Suprapubic skin (tissue), 4 donors: ENCODE results near the gene CDC42BPG. TPM values are rescaled to one million over a fixed set of nuclear protein-coding genes. Genes with fewer than 3 reads are reported as not detected.
A peak's percentile ranks its signal among the peaks of the same experiment; 100 is the strongest.

ENCODE experiments used
- DNase-seq, 2 donors: peaks; one replicate each; pipeline ENCODE4 v3.0.0-alpha.2; 2019; ENCODE audit warnings: low spot score in 2 of 2
- H3K27ac ChIP-seq: fragments of 200-600 bp; sonication (generic); one replicate; pipeline ENCODE4 v1.5.1; 2019
- H3K27me3 ChIP-seq: fragments of 200-600 bp; sonication (generic); one replicate; pipeline ENCODE4 v1.5.1; 2019
- H3K36me3 ChIP-seq: fragments of 200-600 bp; sonication (generic); one replicate; pipeline ENCODE4 v1.5.1; 2019
- H3K4me1 ChIP-seq: fragments of 200-600 bp; sonication (generic); one replicate; pipeline ENCODE4 v1.5.1; 2019
- H3K4me3 ChIP-seq: fragments of 200-600 bp; sonication (generic); one replicate; pipeline ENCODE4 v1.5.1; 2019; ENCODE audit warnings: mild to moderate bottlenecking
- H3K9me3 ChIP-seq: fragments of 200-600 bp; sonication (generic); one replicate; pipeline ENCODE4 v1.5.1; 2019
- EP300 ChIP-seq: sonication (generic); formaldehyde crosslinking; IDR thresholded peaks from one replicate; pipeline ENCODE4 v1.6.1; 2017; ENCODE audit warnings: antibody characterized with exemption
- POLR2A ChIP-seq, 2 donors: fragments of 450-650 bp; IDR thresholded peaks; one replicate each; pipeline ENCODE4 v1.6.1; 2017; ENCODE audit warnings: antibody characterized with exemption in 2 of 2, mild to moderate bottlenecking in 2 of 2, moderate library complexity in 2 of 2
- POLR2AphosphoS5 ChIP-seq, 3 donors: sonication (generic); formaldehyde crosslinking; IDR thresholded peaks; one replicate each; pipeline ENCODE4 v1.6.1; 2017; ENCODE audit warnings: antibody characterized with exemption in 3 of 3
- WGBS: methylation state at CpG from one replicate; pipeline ENCODE4 v1.1.5; 2018; 5-methylcytosine and 5-hydroxymethylcytosine counted together
- total RNA-seq, 4 donors: library from RNA; depleted of rRNA; stranded (reverse); fragments of >200 nt; gene quantifications; one replicate each; pipeline ENCODE4 v1.1.0, GENCODE V29; 2016
- TF ChIP-seq, protein P1 (sequence below), 2 donors: fragments of 200-600 bp in 1 of 2; fragments of 450-650 bp in 1 of 2; sonication (generic) in 1 of 2; IDR thresholded peaks; one replicate each; pipeline ENCODE4 v1.5.1; 2016 to 2019; ENCODE audit warnings: antibody characterized with exemption in 2 of 2, mild to moderate bottlenecking in 1 of 2, moderate library complexity in 1 of 2

Gene CDC42BPG
- total RNA-seq, 4 donors from 2014 or later: 42.2 to 64.9 (median 61.1) TPM

DNA sequence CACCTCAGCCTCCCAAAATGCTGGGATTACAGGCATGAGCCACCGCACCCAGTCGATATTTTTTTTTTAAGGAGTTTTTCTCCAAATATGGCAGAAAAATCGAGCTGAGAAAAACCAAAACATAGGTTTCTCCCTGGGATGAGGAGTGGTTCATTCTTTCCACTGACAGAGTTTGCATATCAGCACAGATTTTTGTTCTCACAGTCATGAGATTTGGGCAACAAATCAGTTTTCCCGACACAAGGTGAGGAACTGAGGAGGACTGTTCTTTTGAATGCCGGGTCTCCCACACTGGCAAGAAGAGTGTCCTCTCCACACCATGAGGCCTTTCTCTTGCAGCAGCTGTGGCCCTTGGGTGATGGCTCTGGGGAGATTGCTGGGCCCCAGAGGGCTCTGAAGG is 37.8 kb upstream of the CDC42BPG start:
- Histone ChIP-seq H3K27me3 (no peaks in the 10 kb centered on the region), H3K36me3 (no peaks in the 10 kb centered on the region), H3K27ac (peak overlapping the region; percentile 48), H3K4me3 (no peak overlapping the region), H3K9me3 (no peaks in the 10 kb centered on the region), H3K4me1 (peaks cover 46% of the 10 kb centered on the region)
- no peak for TF ChIP-seq EP300
- no peak for TF ChIP-seq POLR2A (IDR thresholded peaks at IDR 0.05)
- TF ChIP-seq, protein P1, sequence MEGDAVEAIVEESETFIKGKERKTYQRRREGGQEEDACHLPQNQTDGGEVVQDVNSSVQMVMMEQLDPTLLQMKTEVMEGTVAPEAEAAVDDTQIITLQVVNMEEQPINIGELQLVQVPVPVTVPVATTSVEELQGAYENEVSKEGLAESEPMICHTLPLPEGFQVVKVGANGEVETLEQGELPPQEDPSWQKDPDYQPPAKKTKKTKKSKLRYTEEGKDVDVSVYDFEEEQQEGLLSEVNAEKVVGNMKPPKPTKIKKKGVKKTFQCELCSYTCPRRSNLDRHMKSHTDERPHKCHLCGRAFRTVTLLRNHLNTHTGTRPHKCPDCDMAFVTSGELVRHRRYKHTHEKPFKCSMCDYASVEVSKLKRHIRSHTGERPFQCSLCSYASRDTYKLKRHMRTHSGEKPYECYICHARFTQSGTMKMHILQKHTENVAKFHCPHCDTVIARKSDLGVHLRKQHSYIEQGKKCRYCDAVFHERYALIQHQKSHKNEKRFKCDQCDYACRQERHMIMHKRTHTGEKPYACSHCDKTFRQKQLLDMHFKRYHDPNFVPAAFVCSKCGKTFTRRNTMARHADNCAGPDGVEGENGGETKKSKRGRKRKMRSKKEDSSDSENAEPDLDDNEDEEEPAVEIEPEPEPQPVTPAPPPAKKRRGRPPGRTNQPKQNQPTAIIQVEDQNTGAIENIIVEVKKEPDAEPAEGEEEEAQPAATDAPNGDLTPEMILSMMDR (IDR thresholded peaks at IDR 0.05): no peak
- no peak for TF ChIP-seq POLR2AphosphoS5 (IDR thresholded peaks at IDR 0.05)
- WGBS: 77% methylated on average over 5 of the region's 5 CpGs
- DNase-seq: no peak

DNA sequence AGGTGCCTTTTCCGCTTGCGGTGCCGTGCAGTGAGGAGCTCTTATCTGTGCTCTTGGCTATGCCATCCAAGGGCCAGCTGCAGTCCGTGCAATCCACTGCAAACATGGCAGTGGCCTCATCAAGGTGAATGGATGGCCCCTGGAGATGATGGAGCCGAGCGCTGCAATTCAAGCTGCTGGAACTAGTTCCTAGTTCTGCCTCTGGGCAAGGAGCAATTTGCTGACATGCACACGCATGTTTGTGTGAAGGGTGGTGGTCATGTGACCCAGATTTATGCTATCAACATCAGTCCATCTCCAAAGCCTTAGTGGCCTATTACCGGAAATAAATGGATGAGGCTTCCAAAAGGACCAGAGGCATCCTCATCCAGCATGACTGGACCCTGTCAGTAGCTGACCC is 37.0 kb upstream of the CDC42BPG start:
- H3K4me1 ChIP-seq: peaks cover 53% of the 10 kb centered on the region

DNA sequence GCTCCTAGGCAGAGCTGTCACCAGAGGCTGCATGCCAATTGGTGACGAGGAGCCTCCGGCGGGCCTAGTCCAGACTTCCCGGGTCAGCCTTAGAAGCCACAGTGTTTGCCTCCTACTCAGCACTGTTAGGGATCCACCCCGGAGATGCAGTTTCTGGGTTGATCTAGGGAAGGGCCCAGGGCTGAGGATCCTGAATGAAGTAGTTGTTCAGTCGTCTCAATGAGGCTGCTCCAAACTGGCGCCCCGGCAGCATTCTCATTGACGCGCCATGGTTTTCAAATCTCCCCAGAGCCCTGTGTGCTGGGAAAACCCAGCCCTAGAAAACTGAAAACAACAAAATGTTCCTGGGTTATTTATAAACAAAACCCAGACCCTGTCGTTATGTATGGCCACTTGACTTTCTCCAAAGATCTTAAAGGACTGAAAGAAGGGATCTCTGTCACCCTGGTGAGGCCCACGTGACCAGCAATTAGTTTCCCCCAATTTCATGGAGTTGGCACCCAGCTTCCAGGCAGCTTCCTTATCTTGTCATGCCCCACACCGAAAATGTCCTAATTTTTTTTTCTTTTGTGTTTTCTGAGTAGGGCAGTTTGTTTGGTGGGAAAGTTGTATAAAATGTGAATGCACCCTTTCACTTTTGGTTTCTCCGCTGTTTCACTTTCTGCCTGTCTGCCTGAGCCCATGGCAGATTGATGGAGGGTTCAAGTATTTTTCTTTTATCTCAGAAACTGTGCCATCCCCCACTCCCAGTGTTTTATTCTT is 36.0 kb upstream of the CDC42BPG start:
- Histone ChIP-seq H3K27me3 (no peaks in the 10 kb centered on the region), H3K36me3 (no peaks in the 10 kb centered on the region), H3K9me3 (no peaks in the 10 kb centered on the region), H3K4me3 (no peak overlapping the region), H3K4me1 (peaks cover 61% of the 10 kb centered on the region), H3K27ac (peak overlapping the region; percentile 90)
- TF ChIP-seq POLR2AphosphoS5 (IDR thresholded peaks at IDR 0.05) (no peak), EP300 (no peak), POLR2A (IDR thresholded peaks at IDR 0.05) (no peak)
- TF ChIP-seq, protein P1 (IDR thresholded peaks at IDR 0.05): no peak
- WGBS: 59% methylated on average over 13 of the region's 14 CpGs
- DNase-seq: no peak

More for the DNA sequence above, 37.0 kb upstream of the CDC42BPG start:
- no peaks in the 10 kb centered on the region for H3K27me3 ChIP-seq
- no peak for DNase-seq
- 63% methylated on average over 6 of the region's 8 CpGs for WGBS
- H3K4me3 ChIP-seq: no peak overlapping the region
- H3K27ac ChIP-seq: peak overlapping the region; percentile 90
- TF ChIP-seq EP300: no peak
- no peaks in the 10 kb centered on the region for H3K36me3 ChIP-seq
- H3K9me3 ChIP-seq: no peaks in the 10 kb centered on the region

DNA sequence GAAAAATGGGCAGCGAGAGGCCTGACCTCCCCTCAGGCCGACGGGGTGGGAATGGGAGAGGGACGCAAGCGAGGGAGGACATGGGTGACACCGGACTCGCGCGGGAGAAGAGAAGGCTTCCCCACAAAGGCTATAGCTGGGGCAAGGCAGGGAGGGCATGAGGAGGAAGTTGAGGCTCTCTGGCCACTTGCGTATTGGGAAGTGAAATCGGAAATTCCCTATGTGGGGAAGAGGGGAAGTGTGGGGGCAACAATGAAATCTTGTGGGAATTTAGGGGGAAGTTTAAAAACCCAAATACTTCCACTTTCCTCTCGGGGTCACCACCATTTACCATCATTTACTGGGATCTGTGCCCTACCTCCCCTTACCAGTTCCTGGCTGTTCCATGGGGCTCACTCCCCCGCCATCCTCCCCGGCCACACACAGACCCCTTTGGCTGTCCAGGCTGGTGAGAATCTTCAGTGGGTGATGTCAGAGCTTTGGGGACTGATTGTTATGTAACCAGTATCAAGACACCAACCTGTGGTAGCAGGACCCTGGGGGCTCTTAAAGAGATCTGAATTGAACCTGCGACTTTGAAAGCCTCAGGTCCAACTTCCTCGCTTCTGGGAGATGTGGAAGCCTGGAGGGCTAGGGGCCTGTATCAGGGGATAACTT is 34.9 kb upstream of the CDC42BPG start:
- peak overlapping the region; percentile 95 for H3K4me3 ChIP-seq
- no peak for DNase-seq
- WGBS: 18% methylated on average over 16 of the region's 16 CpGs
- no peak for TF ChIP-seq POLR2A (IDR thresholded peaks at IDR 0.05)
- no peak for TF ChIP-seq POLR2AphosphoS5 (IDR thresholded peaks at IDR 0.05)
- peaks cover 5% of the 10 kb centered on the region for H3K36me3 ChIP-seq
- H3K27me3 ChIP-seq: no peaks in the 10 kb centered on the region
- H3K4me1 ChIP-seq: peaks cover 71% of the 10 kb centered on the region
- H3K27ac ChIP-seq: peak overlapping the region; percentile 90
- H3K9me3 ChIP-seq: no peaks in the 10 kb centered on the region

DNA sequence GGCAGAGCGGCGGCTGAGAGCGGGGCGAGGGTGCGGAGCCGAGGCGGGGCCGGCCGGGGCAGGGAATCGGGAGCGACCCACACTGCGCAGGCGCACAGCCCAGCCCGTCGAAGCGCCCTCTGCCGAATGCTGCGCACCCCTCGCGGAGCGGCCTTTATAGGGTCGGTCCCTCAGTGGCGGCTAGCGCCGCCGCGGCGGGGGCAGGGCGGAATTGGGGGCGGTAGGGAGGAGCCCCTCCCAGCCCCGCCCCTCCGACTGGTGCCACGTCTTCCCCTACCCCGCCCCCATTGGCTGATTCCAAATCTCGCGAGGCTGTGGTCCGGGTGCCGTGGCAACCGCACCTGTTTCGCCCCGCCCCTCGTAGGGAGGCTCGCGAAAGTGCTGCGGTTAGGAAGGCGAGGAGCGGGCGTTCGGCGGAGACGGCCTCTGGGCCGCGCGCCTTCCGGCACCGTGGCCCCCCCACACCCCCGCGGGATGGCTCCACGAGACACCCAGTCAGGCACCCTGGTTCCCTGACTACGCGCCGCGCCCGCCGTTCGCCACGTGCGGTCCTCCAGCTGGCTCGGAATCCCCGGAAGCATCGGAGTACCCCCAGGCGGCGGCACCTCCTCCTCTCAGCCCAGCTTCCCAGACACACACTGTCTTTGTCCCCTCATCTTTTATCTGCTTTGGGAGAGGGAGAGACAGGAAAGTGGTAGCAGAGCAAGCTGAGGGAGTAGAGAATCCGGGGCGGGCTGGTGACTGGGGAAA is 34.2 kb upstream of the CDC42BPG start, which contains the start of gene EHD1:
Gene EHD1 (minus strand): TSS at position 128 of the 750 bp plus-strand sequence. CDS start 157 bp downstream, outside the sequence.
- under 1% methylated on average over 41 of the region's 75 CpGs for WGBS
- Histone ChIP-seq H3K4me3 (peak within 1 kb of the TSS; percentile 95), H3K4me1 (peaks cover 74% of the 10 kb centered on the region)

More for the DNA sequence above, 34.2 kb upstream of the CDC42BPG start, which contains the start of gene EHD1:
- H3K27ac ChIP-seq: peak within 1 kb of the TSS; percentile 90
- no peak for TF ChIP-seq EP300
- TF ChIP-seq, protein P1 (IDR thresholded peaks at IDR 0.05): peak in 1 of 2 donors; percentile 69
- TF ChIP-seq POLR2AphosphoS5 (IDR thresholded peaks at IDR 0.05): peak; percentile 69 to 96 (median 90)
- peak; percentile 92 to 98 for TF ChIP-seq POLR2A (IDR thresholded peaks at IDR 0.05)
- DNase-seq: peak; percentile 99 to 100
- H3K36me3 ChIP-seq: peaks cover 10% of the 10 kb centered on the region
- no peaks in the 10 kb centered on the region for H3K27me3 ChIP-seq
- H3K9me3 ChIP-seq: no peaks in the 10 kb centered on the region
